GM12878 (cell line): ENCODE measurements around the gene HEPACAM2. TPM values are rescaled to one million over a fixed set of nuclear protein-coding genes. Genes with fewer than 3 reads are reported as not detected.
A peak's percentile ranks its signal among the peaks of the same experiment; 100 is the strongest.

ENCODE experiments used
- ATAC-seq: fragments of 200-7000 bp; cut with Tn5 transposase; 3 replicates; pipeline ENCODE4 v1.9.1; 2020; ENCODE audit warnings: mild to moderate bottlenecking, moderate library complexity
- BruUV-seq: library from RNA; stranded (reverse); fragments of 400-500 nt; replicated peaks from 2 replicates; lab custom pipeline; 2021; lab: Mats Ljungman, UMichigan
- CTCF ChIA-PET: fragments of 300-600 bp; sonication (Branson Sonifier 250); formaldehyde crosslinking; extraction: SDS; loops from one replicate; lab custom pipeline; 2021; ENCODE audit warnings: inconsistent platforms; lab: Yijun Ruan, JAX
- POLR2A ChIA-PET: fragments of 350-600 bp; formaldehyde crosslinking; extraction: SDS; loops from one replicate; lab custom pipeline; 2021; ENCODE audit warnings: inconsistent platforms; lab: Charles Lee
- RAD21 ChIA-PET: fragments of 300-600 bp; sonication (Branson Sonifier 250); formaldehyde crosslinking; loops from one replicate; lab custom pipeline; 2023; ENCODE audit warnings: antibody characterized with exemption; ENCODE audit not compliant: unreplicated experiment; lab: Charles Lee
- SMC1A ChIA-PET: fragments of 300-600 bp; sonication (Branson Sonifier 250); formaldehyde crosslinking; loops from one replicate; lab custom pipeline; 2023; ENCODE audit not compliant: unreplicated experiment, uncharacterized antibody; lab: Charles Lee
- DNase-seq: peaks from one replicate; pipeline ENCODE4 v3.0.0-alpha.2; 2011; ENCODE audit warnings: low read depth, low spot score
- FAIRE-seq: peaks from 3 replicates; lab custom pipeline; 2011; peaks lifted over from hg19 to GRCh38; lab: Jason Lieb, UNC
- H2AFZ ChIP-seq: 2 replicates; pipeline ENCODE4 v1.6.0; 2011; ENCODE audit warnings: low read depth, low read length, control low read depth; ENCODE audit not compliant: control insufficient read depth
- H3K27ac ChIP-seq: 2 replicates; pipeline ENCODE4 v1.5.1; 2011; ENCODE audit warnings: control low read depth; ENCODE audit not compliant: control insufficient read depth, insufficient read depth
- H3K27me3 ChIP-seq, 2 experiments: replicated peaks in 1 of 2; 2 replicates each; pipeline versions ENCODE4 v1.6.0 to v1.6.1; 2011; ENCODE audit warnings: low read length in 1 of 2; ENCODE audit not compliant: control insufficient read depth in 2 of 2, insufficient read depth in 2 of 2
- H3K36me3 ChIP-seq, 2 experiments: 2 replicates each; pipeline ENCODE4 v1.5.1; 2011; ENCODE audit warnings: low read length in 1 of 2; ENCODE audit not compliant: control insufficient read depth in 2 of 2, insufficient read depth in 2 of 2
- H3K4me1 ChIP-seq: 2 replicates; pipeline ENCODE4 v1.6.1; 2011; ENCODE audit warnings: mild to moderate bottlenecking, low read length, moderate library complexity, mixed read lengths; ENCODE audit not compliant: control insufficient read depth, insufficient read depth
- H3K4me2 ChIP-seq: 2 replicates; pipeline ENCODE4 v1.6.0; 2011; ENCODE audit warnings: control low read depth; ENCODE audit not compliant: control insufficient read depth, insufficient read depth
- H3K4me3 ChIP-seq: fragments of 200-600 bp; sonication (generic); 2 replicates; pipeline ENCODE4 v1.5.1; 2016
- H3K79me2 ChIP-seq: 2 replicates; pipeline ENCODE4 v1.6.0; 2011; ENCODE audit warnings: low read length; ENCODE audit not compliant: control insufficient read depth, insufficient read depth
- H3K9ac ChIP-seq: 2 replicates; pipeline ENCODE4 v1.8.0; 2011; ENCODE audit warnings: low read length, control low read depth, mixed read lengths; ENCODE audit not compliant: control insufficient read depth, insufficient read depth
- H3K9me3 ChIP-seq: replicated peaks from 3 replicates; pipeline ENCODE4 v1.5.1; 2011; ENCODE audit warnings: mild to moderate bottlenecking, low read length; ENCODE audit not compliant: control insufficient read depth, insufficient read depth
- H4K20me1 ChIP-seq: 2 replicates; pipeline ENCODE4 v1.6.0; 2011; ENCODE audit not compliant: control insufficient read depth, insufficient read depth
- EZH2 ChIP-seq: IDR thresholded peaks from 2 replicates; pipeline ENCODE4 v1.6.1; 2012; ENCODE audit warnings: low read depth, mild to moderate bottlenecking, control low read depth, inconsistent platforms, low read length, borderline replicate concordance; ENCODE audit not compliant: control insufficient read depth
- PKNOX1 ChIP-seq: fragments of 450-650 bp; IDR thresholded peaks from 2 replicates; pipeline ENCODE4 v1.6.1; 2016; ENCODE audit warnings: mild to moderate bottlenecking
- WGBS: methylation state at CpG from one replicate; pipeline ENCODE4 v1.1.6; 2016; ENCODE audit warnings: low lambda C conversion rate; ENCODE audit not compliant: insufficient replicate concordance, insufficient coverage; ENCODE audit errors: missing lambda C conversion rate; 5-methylcytosine and 5-hydroxymethylcytosine counted together
- in situ Hi-C: fragments of 300-500 bp; cut with MboI; formaldehyde crosslinking; loops from 9 replicates; pipeline ENCODE4 v1.14.3; 2018; ENCODE audit warnings: mixed read lengths
- intact Hi-C: fragments of 100-400 bp; cut with micrococcal nuclease; formaldehyde crosslinking; loops from one replicate; pipeline ENCODE4 v1.14.2; 2022; ENCODE audit not compliant: unreplicated experiment
- polyA plus RNA-seq, 11 experiments: library from polyadenylated mRNA; depleted of rRNA in 4 of 11; unstranded in 6 of 11; stranded (reverse) in 5 of 11; fragments of >200 nt; fragmentation: Nextera tagmentation in 4 of 11; fragmentation: Illumina TruSeq in 1 of 11; extraction: Ambion mirVana in 4 of 11; extraction: Trizol in 1 of 11; gene quantifications; 1 replicate in 1 of 11; 2 replicates in 10 of 11; pipeline versions ENCODE4 v1.2.1 to v1.2.3, GENCODE V29; 2011 to 2016; ENCODE audit warnings: inconsistent platforms in 2 of 11, missing spikeins in 2 of 11, low read depth in 1 of 11
- total RNA-seq, 4 experiments: library from RNA; depleted of rRNA in 3 of 4; stranded (reverse); fragments of >200 nt in 3 of 4; fragmentation: Illumina TruSeq in 1 of 4; extraction: Trizol in 1 of 4; gene quantifications; 2 replicates each; pipeline versions ENCODE4 v1.2.1 to v1.2.3, GENCODE V29; 2013 to 2021

Gene HEPACAM2
- total and polyA plus RNA-seq, 10 of the 15 experiments (the other 5 are each of a cell fraction or from before 2014, with no cell fraction given) = 0.04 to 0.58 TPM; not detected in 8

- ChIA-PET SMC1A (interaction anchor here (0.6 to 2.4 kb wide), 11 partner anchors 9 to 704 kb away, joined by 3 to 13 read pairs (median 5); partner anchors contain the start of genes PEX1, RBM48 and SAMD9), CTCF (interaction anchor here (1.1 to 4.2 kb wide), 5 partner anchors 9 to 319 kb away, joined by 3 to 39 read pairs (median 9); no protein-coding TSS in a partner anchor), POLR2A (interaction anchor here (0.5 to 1.0 kb wide), 2 partner anchors 13 to 115 kb away, joined by 3 read pairs; partner anchors contain the start of gene SAMD9), RAD21 (interaction anchor here (1.0 to 2.5 kb wide), 7 partner anchors 9 to 704 kb away, joined by 3 to 12 read pairs (median 5); partner anchors contain the start of genes PEX1, RBM48 and SAMD9)
- H2AFZ ChIP-seq = peak overlapping the region; percentile 100
- no peak for FAIRE-seq
- H3K4me3 ChIP-seq = peak overlapping the region; percentile 79
- H4K20me1 ChIP-seq = no peaks in the 10 kb centered on the region; the same call in 1 of the 2 replicates
- H3K9me3 ChIP-seq = no peaks in the 10 kb centered on the region
- no peak for DNase-seq
- peaks cover 11% of the 10 kb centered on the region for H3K79me2 ChIP-seq
- TSS peak; percentile 70 for BruUV-seq
- 3% methylated on average over 8 of the region's 8 CpGs for WGBS
- in situ Hi-C loops = no loop called here
- H3K27ac ChIP-seq = no peak overlapping the region
- ATAC-seq = peak; percentile 9
- peak overlapping the region; percentile 27 for H3K9ac ChIP-seq
- peak overlapping the region; percentile 26 for H3K4me2 ChIP-seq
- 0 out of 2 replicates have a peak, but pooled peaks cover 3% of the 10 kb centered on the region for H3K4me1 ChIP-seq
- intact Hi-C loops = loop anchor here (2.0 to 10.0 kb wide), 2 partner anchors 86 to 638 kb away; partner anchors contain the start of gene FAM133B
- H3K27me3 ChIP-seq = no peaks in the 10 kb centered on the region
- TF ChIP-seq EZH2 (no peak), PKNOX1 (peak; percentile 51)
- no peaks in the 10 kb centered on the region for H3K36me3 ChIP-seq
Observed at GRCh38 chr7:93232673-93233018, 6.4 kb upstream of the HEPACAM2 start.
